ENCODE results near the gene TCF7L1. TPM values are rescaled to one million over a fixed set of nuclear protein-coding genes. Genes with fewer than 3 reads are reported as not detected.

Gene TCF7L1
- total RNA-seq, 2 experiments from 2014 or later, result not detected

GRCh38 chr2:85244828-85245227, 111.6 kb downstream of the TCF7L1 start:
- Mint-ChIP-seq H3K4me1 (ENCODE audit: low read depth) (peaks cover 4% of the 10 kb centered on the region), H3K36me3 (ENCODE audit: low read depth) (no peaks in the 10 kb centered on the region), H3K27me3 (peaks cover 18% of the 10 kb centered on the region), H3K27ac (no peak overlapping the region), H3K4me3 (no peak overlapping the region), H3K9me3 (no peaks in the 10 kb centered on the region)
- ATAC-seq (ENCODE audit: poor library complexity), result no peak
- CTCF ChIA-PET, result interaction anchor here (1.0 kb wide), 1 partner anchor 15 kb away, joined by 3 read pairs; no protein-coding TSS in a partner anchor
- Histone ChIP-seq H3K9me3 (ENCODE audit: control insufficient read depth in 1 of 2, insufficient read depth in 1 of 2, low read length in 2 of 2) (no peaks in the 10 kb centered on the region), H3K4me3 (ENCODE audit: low read length) (no peak overlapping the region), H3K27me3 (ENCODE audit: control insufficient read depth in 1 of 2, insufficient read depth in 2 of 2, low read length in 2 of 2) (no peaks in the 10 kb centered on the region), H3K4me1 (ENCODE audit: insufficient read depth, low read length) (no peaks in the 10 kb centered on the region), H3K27ac (ENCODE audit: low read depth in 1 of 2, low read length in 2 of 2) (no peak overlapping the region), H3K36me3 (ENCODE audit: insufficient read depth, low read length) (no peaks in the 10 kb centered on the region)
- POLR2A ChIA-PET, result no interaction called here
- DNase-seq, result no peak
- intact Hi-C loops (cut with DNase I, micrococcal nuclease), result no loop called here
- TF ChIP-seq CTCF (IDR thresholded peaks at IDR 0.05), result no peak

- Histone ChIP-seq H3K9me3 (ENCODE audit: control insufficient read depth in 1 of 2, insufficient read depth in 1 of 2, low read length in 2 of 2) (no peaks in the 10 kb centered on the region), H3K4me1 (ENCODE audit: insufficient read depth, low read length) (no peaks in the 10 kb centered on the region), H3K27me3 (ENCODE audit: control insufficient read depth in 1 of 2, insufficient read depth in 2 of 2, low read length in 2 of 2) (no peaks in the 10 kb centered on the region), H3K36me3 (ENCODE audit: insufficient read depth, low read length) (no peaks in the 10 kb centered on the region), H3K27ac (ENCODE audit: low read depth in 1 of 2, low read length in 2 of 2) (no peak overlapping the region), H3K4me3 (ENCODE audit: low read length) (no peak overlapping the region)
- peaks cover 2% of the 10 kb centered on the region for H3K4me1 Mint-ChIP-seq (ENCODE audit: low read depth)
- H3K4me3 Mint-ChIP-seq, result no peak overlapping the region
- ATAC-seq (ENCODE audit: poor library complexity) (no peak), DNase-seq (no peak)
- TF ChIP-seq CTCF (IDR thresholded peaks at IDR 0.05), result no peak
- H3K9me3 Mint-ChIP-seq, result no peaks in the 10 kb centered on the region
- peaks cover 16% of the 10 kb centered on the region for H3K27me3 Mint-ChIP-seq
- H3K36me3 Mint-ChIP-seq (ENCODE audit: low read depth), result no peaks in the 10 kb centered on the region
- CTCF ChIA-PET, result no interaction called here
- H3K27ac Mint-ChIP-seq, result no peak overlapping the region
- intact Hi-C loops (cut with DNase I, micrococcal nuclease), result no loop called here
- POLR2A ChIA-PET, result no interaction called here
Observed at GRCh38 chr2:85245891-85246290, 112.7 kb downstream of the TCF7L1 start.

- ChIA-PET CTCF (no interaction called here), POLR2A (no interaction called here)
- DNase-seq, result no peak
- Histone ChIP-seq H3K4me1 (ENCODE audit: insufficient read depth, low read length) (no peaks in the 10 kb centered on the region), H3K9me3 (ENCODE audit: control insufficient read depth in 1 of 2, insufficient read depth in 1 of 2, low read length in 2 of 2) (no peaks in the 10 kb centered on the region), H3K4me3 (ENCODE audit: low read length) (no peak overlapping the region), H3K36me3 (ENCODE audit: insufficient read depth, low read length) (no peaks in the 10 kb centered on the region), H3K27ac (ENCODE audit: low read depth in 1 of 2, low read length in 2 of 2) (no peak overlapping the region), H3K27me3 (ENCODE audit: control insufficient read depth in 1 of 2, insufficient read depth in 2 of 2, low read length in 2 of 2) (no peaks in the 10 kb centered on the region)
- no peak for TF ChIP-seq CTCF (IDR thresholded peaks at IDR 0.05)
- no peak overlapping the region for H3K27ac Mint-ChIP-seq
- no peak for ATAC-seq (ENCODE audit: poor library complexity)
- intact Hi-C loops (cut with DNase I, micrococcal nuclease), result no loop called here
- no peaks in the 10 kb centered on the region for H3K36me3 Mint-ChIP-seq (ENCODE audit: low read depth)
- H3K9me3 Mint-ChIP-seq, result no peaks in the 10 kb centered on the region
- H3K27me3 Mint-ChIP-seq, result peaks cover 13% of the 10 kb centered on the region
- no peak overlapping the region for H3K4me3 Mint-ChIP-seq
- H3K4me1 Mint-ChIP-seq (ENCODE audit: low read depth), result no peaks in the 10 kb centered on the region
Observed at GRCh38 chr2:85246348-85246747, 113.2 kb downstream of the TCF7L1 start.
